ENCODE measurements around the gene SAPCD1.

DNA sequence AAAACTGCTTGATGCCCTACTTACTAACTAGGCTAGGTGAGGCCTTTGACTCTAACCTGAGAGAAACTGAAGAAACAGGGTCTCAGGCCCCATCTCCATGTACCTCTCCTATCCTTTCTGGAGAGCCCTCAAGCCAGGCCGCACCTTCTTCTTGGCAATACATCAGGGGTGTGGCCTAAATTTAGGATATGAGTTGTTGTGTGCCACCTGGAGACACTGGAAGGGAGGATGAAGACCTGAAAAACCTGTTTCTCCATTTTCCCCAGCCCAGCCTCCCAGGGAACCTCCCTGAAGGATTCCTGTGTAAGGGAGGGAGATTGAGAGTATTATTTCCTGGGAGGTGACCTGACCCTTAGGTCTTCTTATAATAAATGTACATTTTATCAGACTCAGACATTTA is 44.2 kb upstream of the SAPCD1 start:
- TF ChIP-seq, protein P1, sequence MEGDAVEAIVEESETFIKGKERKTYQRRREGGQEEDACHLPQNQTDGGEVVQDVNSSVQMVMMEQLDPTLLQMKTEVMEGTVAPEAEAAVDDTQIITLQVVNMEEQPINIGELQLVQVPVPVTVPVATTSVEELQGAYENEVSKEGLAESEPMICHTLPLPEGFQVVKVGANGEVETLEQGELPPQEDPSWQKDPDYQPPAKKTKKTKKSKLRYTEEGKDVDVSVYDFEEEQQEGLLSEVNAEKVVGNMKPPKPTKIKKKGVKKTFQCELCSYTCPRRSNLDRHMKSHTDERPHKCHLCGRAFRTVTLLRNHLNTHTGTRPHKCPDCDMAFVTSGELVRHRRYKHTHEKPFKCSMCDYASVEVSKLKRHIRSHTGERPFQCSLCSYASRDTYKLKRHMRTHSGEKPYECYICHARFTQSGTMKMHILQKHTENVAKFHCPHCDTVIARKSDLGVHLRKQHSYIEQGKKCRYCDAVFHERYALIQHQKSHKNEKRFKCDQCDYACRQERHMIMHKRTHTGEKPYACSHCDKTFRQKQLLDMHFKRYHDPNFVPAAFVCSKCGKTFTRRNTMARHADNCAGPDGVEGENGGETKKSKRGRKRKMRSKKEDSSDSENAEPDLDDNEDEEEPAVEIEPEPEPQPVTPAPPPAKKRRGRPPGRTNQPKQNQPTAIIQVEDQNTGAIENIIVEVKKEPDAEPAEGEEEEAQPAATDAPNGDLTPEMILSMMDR (IDR thresholded peaks at IDR 0.05): no peak
- TF ChIP-seq POLR2A (IDR thresholded peaks at IDR 0.05): no peak
- TF ChIP-seq EP300 (IDR thresholded peaks at IDR 0.05): no peak
